ENCODE results near the gene CALM3. TPM values are rescaled to one million over a fixed set of nuclear protein-coding genes. Genes with fewer than 3 reads are reported as not detected.

Gene CALM3
- total RNA-seq, 6 experiments from 2014 or later = 83.8 to 119 (median 92.2) TPM

DNA sequence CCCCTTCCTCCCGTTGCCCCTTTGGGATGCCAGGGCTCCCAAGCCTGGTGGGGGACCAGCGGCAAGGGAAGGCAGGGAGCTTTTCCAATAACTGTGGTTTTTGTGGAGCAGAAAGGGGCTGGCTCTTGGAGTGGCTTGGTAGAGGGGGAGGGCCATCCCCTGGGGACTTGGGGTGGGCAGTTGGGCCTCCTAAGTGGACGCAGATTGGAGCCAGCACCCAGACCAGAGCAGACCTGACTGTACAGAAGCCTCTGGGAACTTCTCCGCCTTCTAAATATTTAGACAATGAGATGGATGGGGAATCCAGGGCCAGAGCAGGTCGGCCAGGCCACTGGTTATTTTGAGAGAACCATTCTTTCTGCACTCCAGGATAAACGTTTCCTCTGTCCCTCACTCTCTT is 19.6 kb downstream of the CALM3 start:
- Histone ChIP-seq H3K4me3 (no peak overlapping the region), H3K4me1 (no peaks in the 10 kb centered on the region), H3K9me3 (no peaks in the 10 kb centered on the region), H3K27ac (peak overlapping the region in 1 of 3 donors; percentile 38), H3K36me3 (no peaks in the 10 kb centered on the region), H3K27me3 (no peaks in the 10 kb centered on the region)
- 66% methylated on average over 3 of the region's 6 CpGs for WGBS (ENCODE audit: insufficient coverage, low coverage, low lambda C conversion rate, missing lambda C conversion rate)
- no peak for TF ChIP-seq POLR2A (IDR thresholded peaks at IDR 0.05)
- TF ChIP-seq, protein P1, sequence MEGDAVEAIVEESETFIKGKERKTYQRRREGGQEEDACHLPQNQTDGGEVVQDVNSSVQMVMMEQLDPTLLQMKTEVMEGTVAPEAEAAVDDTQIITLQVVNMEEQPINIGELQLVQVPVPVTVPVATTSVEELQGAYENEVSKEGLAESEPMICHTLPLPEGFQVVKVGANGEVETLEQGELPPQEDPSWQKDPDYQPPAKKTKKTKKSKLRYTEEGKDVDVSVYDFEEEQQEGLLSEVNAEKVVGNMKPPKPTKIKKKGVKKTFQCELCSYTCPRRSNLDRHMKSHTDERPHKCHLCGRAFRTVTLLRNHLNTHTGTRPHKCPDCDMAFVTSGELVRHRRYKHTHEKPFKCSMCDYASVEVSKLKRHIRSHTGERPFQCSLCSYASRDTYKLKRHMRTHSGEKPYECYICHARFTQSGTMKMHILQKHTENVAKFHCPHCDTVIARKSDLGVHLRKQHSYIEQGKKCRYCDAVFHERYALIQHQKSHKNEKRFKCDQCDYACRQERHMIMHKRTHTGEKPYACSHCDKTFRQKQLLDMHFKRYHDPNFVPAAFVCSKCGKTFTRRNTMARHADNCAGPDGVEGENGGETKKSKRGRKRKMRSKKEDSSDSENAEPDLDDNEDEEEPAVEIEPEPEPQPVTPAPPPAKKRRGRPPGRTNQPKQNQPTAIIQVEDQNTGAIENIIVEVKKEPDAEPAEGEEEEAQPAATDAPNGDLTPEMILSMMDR (IDR thresholded peaks at IDR 0.05) = no peak
- no peak for DNase-seq
- intact Hi-C loops (cut with DNase I) = no loop called here
- ATAC-seq = no peak

DNA sequence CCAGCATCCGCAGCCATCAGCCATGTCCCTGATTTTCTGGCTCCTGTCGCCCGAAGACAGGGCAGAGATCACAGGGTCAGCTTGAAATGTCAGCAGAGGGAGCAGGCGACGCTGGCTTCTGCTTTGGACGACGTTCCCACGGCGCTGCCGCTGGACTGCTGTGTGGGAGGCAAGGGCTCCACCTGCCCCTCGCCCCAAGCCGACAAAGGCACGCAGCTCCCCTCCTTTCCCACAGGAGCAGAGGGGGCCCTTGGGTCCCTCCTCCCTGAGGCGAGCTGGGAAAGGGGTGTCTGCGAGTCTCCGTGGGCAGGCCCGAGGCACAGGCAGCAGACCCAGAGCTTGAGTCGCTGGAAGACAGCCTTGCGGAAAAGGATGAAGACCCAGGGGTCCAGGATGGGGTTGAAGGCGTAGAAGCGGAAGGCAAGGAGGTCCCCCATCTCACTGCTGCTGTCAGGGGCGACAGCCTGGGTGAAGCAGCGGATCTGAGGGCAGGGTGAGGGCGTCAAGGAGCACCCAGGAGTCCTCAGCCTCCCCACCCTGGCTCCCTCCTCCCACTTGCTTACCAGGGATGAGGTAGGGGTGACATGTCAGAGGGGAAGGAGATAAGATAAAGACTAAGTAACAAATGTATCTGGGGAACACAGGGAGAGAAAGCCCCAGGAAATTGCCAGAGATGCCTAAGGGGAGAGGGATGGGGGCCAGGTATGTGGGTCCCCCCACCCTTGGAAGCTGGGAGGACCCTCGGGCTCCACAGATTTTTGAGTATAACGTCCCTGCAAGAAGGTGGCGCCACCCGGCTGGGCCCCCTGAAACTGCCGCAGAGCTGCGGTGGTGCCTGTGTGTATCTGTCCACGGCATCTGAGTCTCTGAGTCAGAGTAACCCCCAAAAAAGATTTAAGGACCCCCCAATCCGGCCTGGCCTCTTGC is 20.3 kb downstream of the CALM3 start:
- H3K9me3 ChIP-seq = no peaks in the 10 kb centered on the region
- intact Hi-C loops (cut with DNase I) = no loop called here
- H3K27ac ChIP-seq = peak overlapping the region in 1 of 3 donors; percentile 38
- H3K36me3 ChIP-seq = no peaks in the 10 kb centered on the region
- H3K4me1 ChIP-seq = no peaks in the 10 kb centered on the region
- 57% methylated on average over 6 of the region's 32 CpGs for WGBS (ENCODE audit: insufficient coverage, low coverage, low lambda C conversion rate, missing lambda C conversion rate)
- no peak for DNase-seq
- no peaks in the 10 kb centered on the region for H3K27me3 ChIP-seq
- peak in 1 of 4 donors; percentile 16 for ATAC-seq
- no peak for TF ChIP-seq POLR2A (IDR thresholded peaks at IDR 0.05)
- TF ChIP-seq, protein P1 (IDR thresholded peaks at IDR 0.05) = no peak
- peak overlapping the region in 2 of 3 donors; percentile 25 to 26 for H3K4me3 ChIP-seq

DNA sequence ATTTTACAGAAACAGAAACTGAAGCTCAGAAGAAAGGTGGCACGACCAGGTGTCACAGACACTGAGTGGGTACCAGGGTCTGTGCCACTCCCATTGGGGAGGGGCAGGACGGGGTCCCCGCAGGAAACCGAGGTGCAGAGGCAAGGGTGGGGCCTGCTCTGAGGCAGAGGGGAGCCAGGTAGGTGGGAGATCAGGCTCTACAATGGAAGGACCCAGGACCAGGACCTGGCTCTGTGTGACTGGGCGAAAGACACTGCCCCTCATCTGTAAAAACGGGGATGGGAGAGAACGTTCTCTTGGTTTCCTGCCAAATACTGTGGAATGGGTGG is 21.0 kb downstream of the CALM3 start:
- WGBS (ENCODE audit: insufficient coverage, low coverage, low lambda C conversion rate, missing lambda C conversion rate) = 41% methylated on average over 5 of the region's 7 CpGs
- TF ChIP-seq POLR2A (IDR thresholded peaks at IDR 0.05) = no peak
- TF ChIP-seq, protein P1 (IDR thresholded peaks at IDR 0.05) = no peak
- Histone ChIP-seq H3K27ac (peak overlapping the region in 1 of 3 donors; percentile 38), H3K4me3 (peak overlapping the region in 2 of 3 donors; percentile 25 to 26), H3K27me3 (no peaks in the 10 kb centered on the region), H3K36me3 (no peaks in the 10 kb centered on the region), H3K9me3 (no peaks in the 10 kb centered on the region), H3K4me1 (no peaks in the 10 kb centered on the region)
- no peak for ATAC-seq
- intact Hi-C loops (cut with DNase I) = no loop called here
- no peak for DNase-seq

DNA sequence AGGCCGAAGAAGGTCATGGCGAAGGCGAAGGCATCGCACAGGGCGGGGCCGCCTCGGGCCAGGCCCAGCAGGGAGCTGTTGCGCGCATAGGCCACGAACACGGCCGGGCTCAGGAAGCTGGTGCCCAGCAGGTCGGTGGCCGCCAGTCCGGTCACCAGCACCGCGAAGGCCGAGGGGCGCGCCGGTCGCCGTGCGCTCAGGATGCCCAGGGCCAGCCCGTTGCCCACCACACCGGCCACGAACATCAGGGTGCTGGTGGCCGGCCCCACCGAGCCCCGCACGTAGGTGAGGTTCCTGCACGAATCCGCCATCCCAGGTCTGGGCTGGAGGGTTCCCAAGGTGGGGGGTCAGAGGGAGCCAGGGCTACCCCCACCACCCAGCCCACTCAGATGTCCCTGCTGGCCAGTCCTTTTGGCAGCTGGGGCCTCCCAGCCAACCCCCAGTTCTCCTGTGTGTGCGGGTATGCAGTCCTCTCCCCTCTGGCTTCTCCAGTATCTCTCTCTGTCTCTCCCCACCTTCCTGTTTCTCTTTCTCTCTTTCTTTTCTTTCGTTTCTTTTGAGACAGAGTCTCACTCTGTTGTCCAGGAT is 22.9 kb downstream of the CALM3 start:
- no peak for DNase-seq
- peak overlapping the region; percentile 25 to 32 (median 28) for H3K4me3 ChIP-seq
- ATAC-seq = no peak
- no peaks in the 10 kb centered on the region for H3K4me1 ChIP-seq
- WGBS (ENCODE audit: insufficient coverage, low coverage, low lambda C conversion rate, missing lambda C conversion rate) = 50% methylated on average over 1 of the region's 35 CpGs
- H3K9me3 ChIP-seq = no peaks in the 10 kb centered on the region
- no peak for TF ChIP-seq POLR2A (IDR thresholded peaks at IDR 0.05)
- TF ChIP-seq, protein P1 (IDR thresholded peaks at IDR 0.05) = no peak
- H3K36me3 ChIP-seq = no peaks in the 10 kb centered on the region
- H3K27me3 ChIP-seq = no peaks in the 10 kb centered on the region
- intact Hi-C loops (cut with DNase I) = no loop called here
- peak overlapping the region in 2 of 3 donors; percentile 47 for H3K27ac ChIP-seq
